Limb (tissue), 2 donors: ENCODE data around the gene SYMPK.
"Not testable (repeated sequence)": the region's sequence is repeated elsewhere in the genome, so short reads cannot be mapped to it uniquely, and the experiment has no call there.

Source experiments
- DNase-seq, 2 donors: peaks; one replicate each; pipeline ENCODE4 v3.0.0-alpha.2; 2016; ENCODE audit errors: extremely low spot score in 2 of 2

Gene SYMPK

GRCh38 chr19:45862564-45863334, at the start of gene SYMPK:
Gene SYMPK (minus strand): TSS chr19:45863147. CDS start chr19:45854495, 8,652 bp downstream.
- peak; percentile 99 for DNase-seq

- no peak for DNase-seq
Measured at GRCh38 chr19:45911291-45911690, 48.3 kb upstream of the SYMPK start.

- DNase-seq, result no peak
Measured at GRCh38 chr19:45908956-45909355, 46.0 kb upstream of the SYMPK start.

- DNase-seq, result no peak
Measured at GRCh38 chr19:45906221-45906620, 43.3 kb upstream of the SYMPK start.

GRCh38 chr19:45905011-45905410, 42.1 kb upstream of the SYMPK start:
- no peak for DNase-seq

- DNase-seq, result peak; percentile 98 to 100
Measured at GRCh38 chr19:45902651-45903625, 40.0 kb upstream of the SYMPK start.

- DNase-seq, result peak in 1 of 2 donors; percentile 42
Measured at GRCh38 chr19:45901912-45902650, 39.1 kb upstream of the SYMPK start, which contains the start of gene MYPOP. Gene MYPOP (minus strand): TSS chr19:45902613. CDS start chr19:45901773, 840 bp downstream.

- DNase-seq, result peak in 1 of 2 donors; percentile 56
Measured at GRCh38 chr19:45901432-45901911, 38.5 kb upstream of the SYMPK start.

GRCh38 chr19:45900738-45901431, 37.9 kb upstream of the SYMPK start:
- DNase-seq, result no peak

- no peak for DNase-seq
Measured at GRCh38 chr19:45899919-45900589, 37.1 kb upstream of the SYMPK start.

GRCh38 chr19:45899253-45899652, 36.3 kb upstream of the SYMPK start:
- no peak for DNase-seq

- no peak for DNase-seq
Measured at GRCh38 chr19:45897261-45897812, 34.4 kb upstream of the SYMPK start.

- not testable (repeated sequence) for DNase-seq
Measured at GRCh38 chr19:45895983-45896599, 33.1 kb upstream of the SYMPK start.

- no peak for DNase-seq
Measured at GRCh38 chr19:45895519-45895972, 32.6 kb upstream of the SYMPK start.

GRCh38 chr19:45890877-45891276, 27.9 kb upstream of the SYMPK start:
- DNase-seq, result no peak

GRCh38 chr19:45889210-45889885, 26.4 kb upstream of the SYMPK start:
- no peak for DNase-seq

- DNase-seq, result no peak
Measured at GRCh38 chr19:45887200-45887710, 24.3 kb upstream of the SYMPK start.

GRCh38 chr19:45886427-45887199, 23.7 kb upstream of the SYMPK start:
- peak; percentile 89 to 96 for DNase-seq
